IPS-18c (cell line): ENCODE measurements around the gene TEKT2.

Source experiments
- H3K4me3 ChIP-seq: 2 replicates; pipeline ENCODE4 v1.7.0; 2013; ENCODE audit warnings: low read depth, mild to moderate bottlenecking, low read length, moderate library complexity; ENCODE audit not compliant: insufficient read depth
- H3K9me3 ChIP-seq: one replicate; pipeline ENCODE4 v1.6.1; 2013; ENCODE audit warnings: mild to moderate bottlenecking, low read length, moderate library complexity; ENCODE audit not compliant: control insufficient read depth, insufficient read depth

Gene TEKT2

DNA sequence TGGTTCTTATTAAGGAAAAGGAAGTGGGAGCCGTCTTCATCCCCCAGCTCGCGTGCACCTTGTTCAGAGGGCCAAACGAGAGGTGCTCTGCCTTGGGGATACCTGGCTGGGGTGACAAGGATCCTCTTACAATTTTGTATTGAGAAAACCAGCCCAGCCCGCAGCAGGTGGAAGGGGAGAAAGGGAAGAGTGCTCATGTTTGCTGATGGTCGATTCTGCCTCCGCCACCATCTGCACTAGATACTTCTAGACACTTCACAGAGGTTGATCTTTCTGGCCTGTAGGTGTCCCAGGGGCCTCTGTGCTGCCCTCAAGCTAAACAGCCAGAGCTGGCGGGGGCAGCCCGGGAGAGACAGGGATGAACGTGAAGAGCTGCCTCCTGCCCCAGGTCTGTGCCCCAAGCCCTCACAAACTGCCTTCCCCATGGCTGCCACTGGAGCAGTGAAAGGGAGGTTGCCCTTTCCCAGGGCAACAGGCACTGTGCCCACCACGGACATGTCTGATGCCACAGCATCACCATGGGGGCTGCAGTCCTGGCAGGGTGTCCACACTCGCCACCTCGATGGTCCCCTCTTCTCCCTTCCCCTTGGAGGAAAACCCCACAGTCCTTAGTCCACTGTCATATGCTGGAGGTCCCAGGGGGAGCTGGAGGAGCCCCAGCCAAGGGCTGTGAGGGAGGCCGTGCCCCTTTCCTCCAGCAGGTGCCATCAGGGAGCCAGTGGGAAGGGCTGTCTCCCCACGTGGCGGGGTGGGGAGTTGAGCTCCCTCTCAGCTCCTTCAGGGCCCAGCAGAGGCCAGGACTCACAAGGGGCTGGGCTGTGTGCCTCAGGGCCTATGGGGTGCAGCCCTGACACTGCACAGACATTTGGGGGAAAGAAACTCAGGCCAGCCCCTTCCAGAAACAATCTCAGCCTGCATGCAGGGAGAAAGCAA, 12.9 kb downstream of the TEKT2 start:
- Histone ChIP-seq H3K4me3 (no peak overlapping the region), H3K9me3 (no peaks in the 10 kb centered on the region)

DNA sequence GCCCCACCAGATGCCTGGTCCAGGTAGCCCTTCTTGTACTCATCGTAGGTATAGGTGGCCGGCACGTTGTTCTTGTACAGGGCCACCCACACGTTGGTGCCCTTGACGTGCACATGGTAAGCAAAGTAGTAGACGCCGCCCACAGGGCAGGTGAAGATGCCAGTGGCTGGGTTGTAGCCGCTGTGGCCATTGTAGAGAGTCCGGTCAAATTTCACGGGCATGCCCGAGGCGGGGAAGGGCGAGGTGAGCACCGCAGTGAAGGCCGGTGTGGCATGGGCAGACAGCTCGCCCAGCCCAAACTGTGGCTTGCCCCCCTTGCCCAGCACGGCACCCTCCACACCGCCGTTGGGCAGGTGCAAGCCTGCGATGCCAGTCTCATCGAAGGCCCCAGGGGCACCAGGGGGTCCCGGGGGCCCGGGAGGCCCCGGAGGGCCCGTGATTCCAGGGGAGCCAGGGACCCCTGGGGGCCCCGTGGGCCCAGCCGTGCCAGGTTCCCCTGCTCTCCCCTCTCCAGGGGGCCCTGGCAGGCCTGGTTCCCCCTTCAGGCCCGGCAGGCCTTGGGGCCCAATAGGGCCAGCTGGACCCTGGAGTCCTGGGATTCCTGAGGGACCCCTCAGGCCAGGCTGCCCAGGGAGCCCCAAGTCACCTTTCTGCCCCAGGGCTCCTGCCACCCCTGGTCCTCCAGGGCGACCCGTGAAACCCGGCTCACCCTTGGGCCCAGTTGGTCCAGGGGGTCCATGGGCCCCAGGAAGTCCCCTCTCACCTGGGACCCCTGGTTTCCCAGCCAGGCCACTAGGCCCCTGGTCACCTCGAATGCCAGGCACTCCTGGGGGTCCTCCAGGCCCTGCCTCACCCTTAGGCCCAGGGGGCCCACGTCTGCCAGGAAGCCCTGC, 14.0 kb downstream of the TEKT2 start:
- Histone ChIP-seq H3K9me3 (no peaks in the 10 kb centered on the region), H3K4me3 (no peak overlapping the region)

DNA sequence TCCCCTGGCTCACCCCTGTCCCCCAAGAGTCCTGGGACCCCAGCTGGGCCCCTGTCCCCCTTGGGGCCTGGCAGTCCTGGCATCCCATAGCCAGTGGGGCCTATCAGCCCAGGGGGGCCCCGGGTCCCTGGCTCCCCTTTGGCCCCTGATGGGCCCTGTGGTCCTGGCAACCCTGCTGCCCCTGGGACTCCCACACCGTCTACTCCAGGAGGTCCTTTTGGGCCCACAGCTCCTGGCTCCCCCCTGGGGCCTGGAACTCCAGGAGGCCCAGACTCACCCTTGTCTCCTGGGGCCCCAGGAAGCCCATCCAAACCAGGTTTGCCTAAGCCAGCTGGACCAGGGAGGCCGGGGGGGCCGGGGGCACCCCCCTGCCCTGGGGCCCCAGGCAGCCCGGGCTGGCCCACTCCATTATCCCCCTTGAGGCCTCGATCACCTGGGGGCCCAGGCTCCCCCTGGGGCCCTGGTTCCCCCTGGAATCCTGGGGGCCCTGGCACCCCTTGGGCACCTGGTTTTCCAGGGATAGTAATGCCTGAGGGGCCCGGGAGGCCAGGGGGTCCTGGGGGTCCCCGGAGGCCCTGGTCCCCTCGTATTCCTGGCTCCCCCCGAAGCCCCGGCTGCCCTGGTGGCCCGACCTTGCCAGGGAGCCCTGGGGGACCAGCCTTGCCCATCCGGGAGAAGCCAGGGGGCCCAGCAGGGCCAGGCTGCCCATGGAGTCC, 14.9 kb downstream of the TEKT2 start:
- H3K4me3 ChIP-seq: no peak overlapping the region

DNA sequence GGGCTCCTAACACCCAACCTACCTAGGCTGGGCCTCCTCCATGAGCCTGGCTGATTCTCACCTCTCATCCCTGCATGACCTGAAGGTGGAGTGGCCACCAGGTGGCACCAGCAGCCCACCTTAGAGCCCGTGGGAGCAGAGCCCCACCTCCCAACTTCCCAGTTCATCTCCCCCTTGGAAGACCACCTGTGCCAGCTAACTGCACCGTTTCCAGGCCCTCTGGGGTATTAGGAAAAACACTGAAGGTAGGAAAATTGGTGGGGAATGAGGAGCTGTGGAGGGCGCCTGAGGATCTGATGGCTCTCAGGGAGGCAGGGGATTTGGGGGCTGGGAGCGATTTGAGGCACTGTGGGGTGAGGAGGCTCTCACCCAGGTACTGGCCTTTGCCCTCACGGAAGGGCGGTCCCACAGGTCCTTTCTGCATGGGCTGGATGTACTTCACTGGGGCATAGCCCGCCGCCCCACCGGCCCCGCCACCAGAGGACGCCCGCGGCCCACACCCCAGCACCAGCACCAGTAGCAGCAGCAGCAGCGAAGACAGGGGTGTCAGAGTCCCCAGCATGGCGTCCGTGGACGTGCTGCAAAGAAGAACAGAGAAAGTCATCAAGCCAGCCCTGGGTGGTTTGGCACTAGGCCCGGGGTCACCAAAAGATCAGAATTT, 15.9 kb downstream of the TEKT2 start:
- H3K9me3 ChIP-seq: no peaks in the 10 kb centered on the region
- no peak overlapping the region for H3K4me3 ChIP-seq

More for the DNA sequence above, 14.9 kb downstream of the TEKT2 start:
- no peaks in the 10 kb centered on the region for H3K9me3 ChIP-seq

DNA sequence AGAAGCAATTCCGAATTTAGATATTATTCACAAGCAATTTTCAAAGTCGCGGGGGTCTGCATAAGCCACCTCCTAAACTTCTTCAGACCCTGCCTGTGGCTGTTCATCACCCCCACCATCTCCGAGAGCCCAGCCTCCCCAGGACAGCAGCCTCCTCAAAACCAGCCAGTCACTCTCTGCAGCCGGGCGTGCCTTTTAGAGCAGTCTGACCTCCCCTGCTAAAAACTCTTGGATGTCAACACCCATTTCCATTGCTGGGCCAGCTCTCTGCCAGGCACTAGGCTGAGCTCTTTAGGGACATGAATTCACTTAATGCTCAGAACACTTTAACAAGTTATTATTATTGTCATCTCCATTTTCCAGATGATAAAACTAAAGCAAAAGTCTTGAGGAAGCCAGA, 16.5 kb downstream of the TEKT2 start:
- H3K4me3 ChIP-seq: no peak overlapping the region

DNA sequence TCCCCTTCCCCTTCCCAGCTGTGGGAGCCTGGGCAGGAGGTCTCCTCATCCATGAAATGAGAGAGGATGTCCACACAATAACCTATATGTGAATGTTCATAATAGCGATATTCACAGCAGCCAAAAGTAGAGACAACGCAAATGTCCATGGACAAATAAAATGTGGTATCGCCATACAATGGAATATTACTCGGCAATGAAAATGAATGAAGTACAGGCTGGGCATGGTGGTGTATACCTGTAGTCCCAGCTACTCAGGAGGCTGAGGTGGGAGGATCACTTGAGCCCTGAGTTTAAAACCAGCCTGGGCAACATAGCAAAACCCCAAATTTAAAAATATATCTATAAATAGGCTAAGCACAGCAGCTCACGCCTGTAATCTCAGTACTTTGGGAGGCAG, 17.7 kb downstream of the TEKT2 start:
- Histone ChIP-seq H3K4me3 (no peak overlapping the region), H3K9me3 (no peaks in the 10 kb centered on the region)

More for the DNA sequence above, 16.5 kb downstream of the TEKT2 start:
- no peaks in the 10 kb centered on the region for H3K9me3 ChIP-seq

DNA sequence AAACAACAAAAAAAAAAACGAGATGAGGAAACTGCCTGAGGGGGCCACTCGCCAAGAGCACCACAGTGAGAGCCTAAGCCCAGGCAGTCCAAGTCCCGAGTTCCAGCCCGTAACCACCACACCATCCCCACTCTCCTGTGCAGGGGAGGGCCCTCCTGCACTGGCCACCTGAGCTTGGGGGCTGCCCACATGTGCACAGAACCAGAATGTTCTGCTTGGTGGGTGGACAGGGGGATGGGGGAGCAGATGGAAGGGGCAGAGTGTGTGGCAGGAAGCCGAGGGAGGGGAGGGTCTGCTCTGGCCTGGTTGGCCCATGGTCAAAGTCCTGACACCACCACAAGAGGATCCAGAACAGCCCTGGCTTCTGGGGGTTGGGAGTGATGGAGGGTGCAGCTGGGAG, 22.4 kb downstream of the TEKT2 start:
- H3K4me3 ChIP-seq: no peak overlapping the region
- H3K9me3 ChIP-seq: no peaks in the 10 kb centered on the region

DNA sequence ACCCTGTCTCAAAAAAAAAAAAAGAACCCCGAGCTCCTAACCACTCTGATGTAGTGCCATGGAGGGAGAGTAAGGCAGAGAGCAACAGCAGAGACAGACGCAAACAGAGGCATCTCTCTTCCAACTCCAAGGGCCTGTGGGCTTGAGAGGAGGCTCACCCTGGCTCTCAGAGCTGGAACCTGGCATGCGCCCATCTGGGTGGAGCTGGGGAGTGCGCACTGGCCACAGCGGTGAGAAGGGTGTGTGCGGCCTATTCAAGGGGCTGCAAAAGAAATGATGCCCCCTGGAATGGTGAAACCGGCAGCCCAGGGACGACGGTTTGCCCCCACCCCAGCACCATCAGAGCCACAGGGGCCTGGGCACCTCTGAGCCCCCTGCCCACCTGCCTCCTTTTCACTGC, 23.5 kb downstream of the TEKT2 start:
- no peak overlapping the region for H3K4me3 ChIP-seq
- H3K9me3 ChIP-seq: no peaks in the 10 kb centered on the region

DNA sequence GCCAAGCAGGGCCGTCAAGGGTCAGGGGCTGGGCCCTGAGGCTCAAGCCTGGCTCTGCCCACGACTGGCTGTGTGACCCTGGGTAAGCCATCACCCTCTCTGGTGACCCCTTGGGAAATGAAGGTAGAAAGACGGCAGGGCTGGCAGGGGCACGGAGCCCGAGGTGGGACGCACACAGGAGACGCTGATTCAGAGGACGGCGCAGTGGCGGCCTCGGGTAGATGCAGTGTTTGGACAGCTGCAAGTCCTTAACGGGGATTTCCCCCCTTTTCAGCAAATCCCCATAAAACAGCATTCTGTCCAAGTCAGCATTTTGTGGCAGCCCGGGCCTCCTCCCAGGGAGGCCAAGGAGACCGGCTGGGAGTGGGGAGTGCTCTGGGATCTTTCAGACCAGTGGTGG, 24.4 kb downstream of the TEKT2 start:
- H3K9me3 ChIP-seq: no peaks in the 10 kb centered on the region
- no peak overlapping the region for H3K4me3 ChIP-seq

DNA sequence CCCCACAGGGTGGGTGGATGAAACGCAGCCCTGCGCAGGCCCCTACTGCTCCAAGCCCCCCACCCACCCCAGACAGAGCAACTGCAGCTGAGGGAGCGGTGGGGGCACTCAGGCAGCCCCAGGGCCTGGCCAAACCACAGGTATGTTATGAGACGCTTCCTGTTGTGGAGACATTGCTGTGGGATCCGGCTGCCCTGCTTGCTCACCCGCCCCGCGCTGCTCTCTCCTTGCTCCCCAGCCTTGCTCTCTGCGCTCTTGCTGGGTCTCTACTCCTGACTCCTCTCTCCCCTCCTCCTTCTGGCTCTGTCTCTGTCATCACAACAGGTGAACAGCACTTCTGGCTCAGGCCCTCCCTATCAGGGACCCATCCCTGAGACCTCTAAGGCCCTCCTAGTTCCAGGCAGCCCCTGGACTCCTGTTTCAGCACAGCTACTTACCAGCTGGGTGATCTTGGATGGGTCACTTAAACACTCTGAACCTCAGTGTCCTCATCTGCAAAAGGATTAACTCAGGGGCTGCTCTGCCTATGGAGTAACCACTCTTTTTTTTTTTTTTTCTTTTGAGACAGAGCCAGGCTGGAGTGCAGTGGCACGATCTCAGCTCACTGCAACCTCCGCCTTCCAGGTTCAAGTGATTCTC, 25.3 kb downstream of the TEKT2 start:
- Histone ChIP-seq H3K9me3 (no peaks in the 10 kb centered on the region), H3K4me3 (no peak overlapping the region)

DNA sequence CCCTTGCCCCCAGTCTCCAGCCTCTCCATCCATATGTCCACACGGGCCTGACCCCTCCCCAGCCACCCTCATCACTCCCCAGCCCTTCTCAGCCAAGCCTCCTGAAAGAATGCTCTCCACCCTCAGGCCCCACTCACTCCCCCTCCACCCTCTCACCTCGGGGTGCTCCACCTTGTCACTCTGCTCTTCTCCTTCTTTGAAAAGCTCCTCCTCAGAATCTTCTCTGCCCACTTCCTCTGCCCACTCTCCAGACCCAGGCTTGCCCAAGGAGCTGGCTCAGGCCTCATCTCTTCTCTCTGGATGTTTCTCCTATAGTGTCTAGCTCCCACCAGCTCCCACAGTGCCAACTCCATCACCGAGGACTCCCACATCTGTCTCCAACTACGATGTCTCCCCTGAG, 27.3 kb downstream of the TEKT2 start:
- H3K4me3 ChIP-seq: no peak overlapping the region

DNA sequence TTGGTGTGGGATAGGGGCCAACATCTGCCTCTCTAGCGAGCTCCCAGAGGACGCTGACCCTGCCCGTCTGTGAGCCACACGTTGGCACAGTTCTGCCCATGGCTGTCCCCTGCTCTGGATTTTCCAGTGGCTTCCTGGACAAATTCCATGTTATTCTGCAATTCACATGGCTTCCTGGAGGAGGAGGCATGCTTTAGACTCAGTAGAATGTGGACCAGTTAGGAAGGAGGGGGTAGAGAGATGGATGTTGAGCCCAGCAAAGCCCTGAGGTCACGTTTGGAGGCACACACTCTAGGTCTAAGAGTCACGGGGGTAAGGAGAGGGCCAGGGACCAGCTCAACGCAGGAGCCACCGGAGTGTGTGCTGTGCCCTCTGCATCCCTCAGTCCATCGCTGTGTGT, 28.9 kb downstream of the TEKT2 start:
- no peaks in the 10 kb centered on the region for H3K9me3 ChIP-seq
- H3K4me3 ChIP-seq: no peak overlapping the region

More for the DNA sequence above, 27.3 kb downstream of the TEKT2 start:
- no peaks in the 10 kb centered on the region for H3K9me3 ChIP-seq

DNA sequence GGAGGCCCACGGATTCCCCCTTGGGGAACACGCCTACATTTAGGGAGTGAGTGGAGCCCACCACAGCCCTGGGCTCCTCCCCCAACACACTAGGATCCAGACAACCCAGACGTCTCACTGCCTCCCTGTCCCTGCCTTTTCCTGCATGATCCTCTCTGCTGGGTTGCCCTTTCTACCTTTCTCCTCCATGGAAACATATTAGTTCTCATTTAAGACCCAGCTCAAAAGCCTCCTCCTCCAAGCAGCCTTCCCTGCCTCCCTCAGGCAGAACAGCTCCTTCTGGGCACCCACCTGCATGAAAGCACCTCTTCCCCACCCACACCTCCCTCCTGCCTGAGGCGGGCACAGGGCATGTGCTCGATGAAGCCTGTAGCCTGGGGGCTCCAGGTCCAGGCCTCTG, 30.5 kb downstream of the TEKT2 start:
- no peak overlapping the region for H3K4me3 ChIP-seq
- no peaks in the 10 kb centered on the region for H3K9me3 ChIP-seq

DNA sequence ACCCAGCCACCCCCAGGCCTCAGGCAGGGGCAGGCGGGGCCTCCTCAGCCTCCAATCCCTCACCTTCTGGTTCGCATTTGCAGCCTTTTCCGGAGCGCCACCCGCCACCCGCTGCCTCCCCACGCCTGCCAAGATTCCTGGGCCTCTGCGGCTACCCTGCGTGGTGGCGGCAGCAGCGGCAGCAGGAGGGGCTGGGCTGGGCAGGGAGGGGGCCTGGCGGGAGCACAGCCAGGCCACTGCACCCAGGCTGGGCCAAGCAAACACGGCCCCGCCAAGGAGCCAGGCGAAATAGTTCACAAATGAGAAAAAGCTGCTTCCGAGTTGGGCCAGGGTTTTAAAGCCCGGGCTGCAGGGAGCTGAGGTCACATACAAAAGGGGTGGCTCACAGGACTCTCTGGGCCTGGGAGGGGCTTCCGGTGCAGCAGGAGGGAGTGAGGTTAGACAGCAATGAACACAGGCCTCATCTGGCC, 31.3 kb downstream of the TEKT2 start:
- Histone ChIP-seq H3K4me3 (no peak overlapping the region), H3K9me3 (no peaks in the 10 kb centered on the region)

DNA sequence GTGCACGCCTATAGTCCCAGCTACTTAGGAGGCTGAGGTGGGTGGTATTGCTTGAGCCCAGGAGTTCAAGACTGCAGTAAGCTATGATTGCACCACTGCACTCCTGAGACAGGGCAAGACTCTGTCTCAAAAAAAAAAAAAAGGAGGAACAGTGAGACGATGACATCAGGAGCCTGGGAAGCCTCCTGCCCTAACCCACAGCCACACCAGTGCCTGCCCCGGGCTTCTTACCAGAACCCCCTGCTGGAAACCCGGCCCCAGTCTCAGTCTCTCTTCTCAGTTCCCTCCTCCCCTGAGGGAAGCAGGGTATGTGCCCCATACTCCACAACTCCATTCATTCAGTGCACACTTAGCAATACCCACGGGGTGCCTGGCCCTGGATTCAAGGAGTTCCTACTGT, 32.0 kb downstream of the TEKT2 start:
- Histone ChIP-seq H3K4me3 (no peak overlapping the region), H3K9me3 (no peaks in the 10 kb centered on the region)

DNA sequence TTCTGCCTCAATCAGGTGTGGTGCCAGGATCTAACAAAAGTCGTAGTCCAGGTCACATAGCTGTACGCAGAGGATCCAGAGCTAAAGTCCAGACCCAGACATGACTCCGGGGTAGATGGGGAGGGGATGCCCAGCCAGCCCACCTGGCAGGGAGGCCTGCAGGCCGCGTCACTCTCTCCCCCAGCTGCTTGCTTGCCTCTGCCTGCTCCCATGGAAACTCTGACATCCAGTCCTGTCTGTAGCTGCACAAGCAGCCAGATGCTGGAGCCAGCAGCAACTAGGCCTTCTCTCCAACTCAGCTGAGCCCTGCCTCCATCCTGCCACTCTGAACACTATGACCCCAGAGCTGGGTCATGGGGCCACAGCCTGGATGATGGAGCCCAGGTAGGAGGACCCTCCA, 33.0 kb downstream of the TEKT2 start:
- Histone ChIP-seq H3K9me3 (no peaks in the 10 kb centered on the region), H3K4me3 (no peak overlapping the region)
